Measurements from ENCODE around the gene COX4I1.

The COX4I1 gene

DNA sequence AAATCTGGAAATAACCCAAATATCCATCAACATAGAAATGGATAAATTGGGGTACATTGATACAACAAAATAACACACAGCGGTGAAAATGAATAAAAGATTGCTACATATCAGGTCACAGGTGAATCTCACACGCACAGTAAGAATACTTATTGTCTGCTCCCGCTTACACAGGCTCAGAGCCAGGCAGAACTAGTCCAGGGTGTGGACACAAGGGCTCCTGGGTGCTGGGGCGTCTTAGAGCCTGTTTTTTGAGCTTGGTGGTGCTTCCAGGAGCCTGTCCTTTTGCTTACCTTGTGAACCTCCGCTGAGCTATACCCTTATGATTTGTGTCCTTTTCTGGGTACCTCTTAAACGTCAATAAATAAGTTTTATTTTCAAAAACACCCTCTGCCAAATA, 28.8 kb upstream of the COX4I1 start:
- no peaks in the 10 kb centered on the region for H3K9me3 ChIP-seq (ENCODE audit: low read length)
- H3K27ac ChIP-seq (ENCODE audit: low read depth, low read length): no peak overlapping the region
- H3K4me1 ChIP-seq (ENCODE audit: insufficient read depth, low read length): no peaks in the 10 kb centered on the region
- no peak overlapping the region for H3K4me3 ChIP-seq (ENCODE audit: low read depth in 1 of 2, low read length in 2 of 2)
- no peaks in the 10 kb centered on the region for H3K27me3 ChIP-seq (ENCODE audit: control insufficient read depth in 1 of 2, insufficient read depth in 2 of 2, low read length in 2 of 2)
- no peak overlapping the region for H3K9ac ChIP-seq (ENCODE audit: low read length)
- H3K36me3 ChIP-seq (ENCODE audit: insufficient read depth, low read length): no peaks in the 10 kb centered on the region

DNA sequence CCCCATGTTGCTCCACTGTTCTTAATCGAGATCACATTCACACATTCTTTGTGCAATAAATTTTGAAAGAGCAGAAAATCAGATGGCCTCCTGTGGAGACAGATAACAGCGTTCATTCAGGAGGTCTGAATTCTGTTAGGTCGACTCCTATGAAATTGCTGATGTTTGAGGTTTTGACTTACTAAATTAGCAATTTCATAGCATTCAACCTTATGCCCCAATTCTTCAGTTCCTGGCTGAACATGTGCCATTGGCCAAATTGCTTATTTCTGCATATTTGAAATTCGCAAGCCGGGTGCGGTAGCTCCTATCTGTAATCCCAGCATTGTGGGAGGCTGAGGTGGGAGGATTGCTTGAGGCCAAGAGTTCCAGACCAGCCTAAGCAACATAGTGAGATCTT, 26.5 kb upstream of the COX4I1 start:
- Histone ChIP-seq H3K36me3 (ENCODE audit: insufficient read depth, low read length) (no peaks in the 10 kb centered on the region), H3K4me1 (ENCODE audit: insufficient read depth, low read length) (no peaks in the 10 kb centered on the region), H3K9me3 (ENCODE audit: low read length) (no peaks in the 10 kb centered on the region), H3K9ac (ENCODE audit: low read length) (no peak overlapping the region), H3K27me3 (ENCODE audit: control insufficient read depth in 1 of 2, insufficient read depth in 2 of 2, low read length in 2 of 2) (no peaks in the 10 kb centered on the region), H3K4me3 (ENCODE audit: low read depth in 1 of 2, low read length in 2 of 2) (no peak overlapping the region), H3K27ac (ENCODE audit: low read depth, low read length) (no peak overlapping the region)

GRCh38 chr16:85774136-85774535, 25.4 kb upstream of the COX4I1 start:
- H3K27ac ChIP-seq (ENCODE audit: low read depth, low read length): no peak overlapping the region
- no peak overlapping the region for H3K9ac ChIP-seq (ENCODE audit: low read length)
- peaks cover 5% of the 10 kb centered on the region for H3K36me3 ChIP-seq (ENCODE audit: insufficient read depth, low read length)
- H3K9me3 ChIP-seq (ENCODE audit: low read length): no peaks in the 10 kb centered on the region
- H3K4me3 ChIP-seq (ENCODE audit: low read depth in 1 of 2, low read length in 2 of 2): no peak overlapping the region
- H3K4me1 ChIP-seq (ENCODE audit: insufficient read depth, low read length): no peaks in the 10 kb centered on the region
- no peaks in the 10 kb centered on the region for H3K27me3 ChIP-seq (ENCODE audit: control insufficient read depth in 1 of 2, insufficient read depth in 2 of 2, low read length in 2 of 2)

GRCh38 chr16:85774811-85775210, 24.7 kb upstream of the COX4I1 start:
- H3K9ac ChIP-seq (ENCODE audit: low read length): no peak overlapping the region
- H3K36me3 ChIP-seq (ENCODE audit: insufficient read depth, low read length): peaks cover 12% of the 10 kb centered on the region
- H3K4me1 ChIP-seq (ENCODE audit: insufficient read depth, low read length): no peaks in the 10 kb centered on the region
- H3K27ac ChIP-seq (ENCODE audit: low read depth, low read length): no peak overlapping the region
- no peaks in the 10 kb centered on the region for H3K9me3 ChIP-seq (ENCODE audit: low read length)
- no peak overlapping the region for H3K4me3 ChIP-seq (ENCODE audit: low read depth in 1 of 2, low read length in 2 of 2)
- H3K27me3 ChIP-seq (ENCODE audit: control insufficient read depth in 1 of 2, insufficient read depth in 2 of 2, low read length in 2 of 2): no peaks in the 10 kb centered on the region

DNA sequence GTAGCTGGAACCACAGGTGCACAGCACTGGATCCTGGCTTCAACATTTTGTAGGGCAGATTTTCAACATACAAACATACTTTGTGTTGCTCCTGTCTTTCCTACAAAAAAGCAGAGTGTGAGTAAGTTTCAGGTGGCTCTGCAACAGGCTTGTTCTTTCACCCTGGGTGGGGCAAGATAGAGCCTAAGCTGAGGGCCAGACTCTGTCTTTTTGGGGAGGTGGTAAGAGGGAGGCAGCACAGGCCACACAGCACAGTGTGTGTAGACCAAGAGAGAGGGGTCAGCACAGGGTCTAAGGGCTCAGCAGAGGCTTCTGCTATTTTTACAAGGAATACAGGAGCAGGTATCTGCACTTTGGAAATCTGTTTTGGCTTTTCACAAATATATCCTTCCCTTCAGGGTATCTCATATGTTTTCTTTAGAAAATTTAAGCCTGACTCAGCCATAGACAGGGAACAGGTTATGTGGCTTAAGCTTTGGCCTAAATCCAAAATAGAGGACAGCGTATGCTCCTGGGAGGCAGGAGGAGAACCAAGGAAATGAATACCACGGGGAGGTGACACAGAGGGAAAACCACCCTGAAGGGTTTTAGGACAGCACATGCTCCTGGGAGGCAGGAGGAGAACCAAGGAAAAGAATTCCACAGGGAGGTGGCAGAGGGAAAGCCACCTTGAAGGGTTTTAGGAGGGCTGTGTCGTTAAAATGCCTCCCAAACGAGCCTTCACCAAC, 21.7 kb upstream of the COX4I1 start:
- H3K9ac ChIP-seq (ENCODE audit: low read length): no peak overlapping the region
- no peak overlapping the region for H3K4me3 ChIP-seq (ENCODE audit: low read depth in 1 of 2, low read length in 2 of 2)
- no peak overlapping the region for H3K27ac ChIP-seq (ENCODE audit: low read depth, low read length)
- H3K4me1 ChIP-seq (ENCODE audit: insufficient read depth, low read length): peaks cover 11% of the 10 kb centered on the region
- H3K9me3 ChIP-seq (ENCODE audit: low read length): no peaks in the 10 kb centered on the region
- peaks cover 26% of the 10 kb centered on the region for H3K36me3 ChIP-seq (ENCODE audit: insufficient read depth, low read length)
- H3K27me3 ChIP-seq (ENCODE audit: control insufficient read depth in 1 of 2, insufficient read depth in 2 of 2, low read length in 2 of 2): no peaks in the 10 kb centered on the region

DNA sequence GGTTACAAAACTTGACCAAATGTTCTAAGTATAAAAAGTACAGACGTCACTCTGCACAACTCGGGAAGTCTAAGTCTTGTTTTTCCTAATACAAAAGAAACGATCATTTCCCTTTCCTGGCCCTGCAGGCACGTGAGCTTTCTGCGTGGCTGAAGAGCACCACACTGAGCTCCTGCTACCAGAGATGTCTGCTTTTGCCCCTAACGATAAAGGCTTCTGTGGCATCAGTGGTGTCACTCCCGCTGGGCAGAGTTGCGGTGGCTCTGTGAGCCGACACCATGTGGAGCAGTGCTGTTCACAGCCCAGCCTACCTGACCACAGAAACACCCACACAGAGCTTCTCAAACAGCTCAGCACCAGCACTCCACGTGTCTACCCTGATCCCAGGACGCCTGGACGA, 20.6 kb upstream of the COX4I1 start:
- no peaks in the 10 kb centered on the region for H3K27me3 ChIP-seq (ENCODE audit: control insufficient read depth in 1 of 2, insufficient read depth in 2 of 2, low read length in 2 of 2)
- H3K4me1 ChIP-seq (ENCODE audit: insufficient read depth, low read length): peaks cover 12% of the 10 kb centered on the region
- H3K9ac ChIP-seq (ENCODE audit: low read length): no peak overlapping the region
- H3K27ac ChIP-seq (ENCODE audit: low read depth, low read length): no peak overlapping the region
- H3K4me3 ChIP-seq (ENCODE audit: low read depth in 1 of 2, low read length in 2 of 2): no peak overlapping the region
- H3K36me3 ChIP-seq (ENCODE audit: insufficient read depth, low read length): peaks cover 26% of the 10 kb centered on the region
- H3K9me3 ChIP-seq (ENCODE audit: low read length): no peaks in the 10 kb centered on the region

GRCh38 chr16:85780281-85780680, 19.2 kb upstream of the COX4I1 start:
- peaks cover 12% of the 10 kb centered on the region for H3K4me1 ChIP-seq (ENCODE audit: insufficient read depth, low read length)
- H3K27me3 ChIP-seq (ENCODE audit: control insufficient read depth in 1 of 2, insufficient read depth in 2 of 2, low read length in 2 of 2): no peaks in the 10 kb centered on the region
- H3K27ac ChIP-seq (ENCODE audit: low read depth, low read length): no peak overlapping the region
- peaks cover 26% of the 10 kb centered on the region for H3K36me3 ChIP-seq (ENCODE audit: insufficient read depth, low read length)
- H3K9ac ChIP-seq (ENCODE audit: low read length): no peak overlapping the region
- no peak overlapping the region for H3K4me3 ChIP-seq (ENCODE audit: low read depth in 1 of 2, low read length in 2 of 2)
- H3K9me3 ChIP-seq (ENCODE audit: low read length): no peaks in the 10 kb centered on the region

GRCh38 chr16:85781156-85781555, 18.3 kb upstream of the COX4I1 start:
- Histone ChIP-seq H3K9me3 (ENCODE audit: low read length) (no peaks in the 10 kb centered on the region), H3K36me3 (ENCODE audit: insufficient read depth, low read length) (peaks cover 33% of the 10 kb centered on the region), H3K9ac (ENCODE audit: low read length) (no peak overlapping the region), H3K4me1 (ENCODE audit: insufficient read depth, low read length) (peaks cover 12% of the 10 kb centered on the region), H3K27me3 (ENCODE audit: control insufficient read depth in 1 of 2, insufficient read depth in 2 of 2, low read length in 2 of 2) (no peaks in the 10 kb centered on the region), H3K4me3 (ENCODE audit: low read depth in 1 of 2, low read length in 2 of 2) (no peak overlapping the region), H3K27ac (ENCODE audit: low read depth, low read length) (no peak overlapping the region)

GRCh38 chr16:85781695-85782370, 17.7 kb upstream of the COX4I1 start:
- H3K4me1 ChIP-seq (ENCODE audit: insufficient read depth, low read length): peaks cover 12% of the 10 kb centered on the region
- H3K9ac ChIP-seq (ENCODE audit: low read length): no peak overlapping the region
- no peaks in the 10 kb centered on the region for H3K9me3 ChIP-seq (ENCODE audit: low read length)
- H3K27me3 ChIP-seq (ENCODE audit: control insufficient read depth in 1 of 2, insufficient read depth in 2 of 2, low read length in 2 of 2): no peaks in the 10 kb centered on the region
- no peak overlapping the region for H3K4me3 ChIP-seq (ENCODE audit: low read depth in 1 of 2, low read length in 2 of 2)
- peak overlapping the region; percentile 34 for H3K27ac ChIP-seq (ENCODE audit: low read depth, low read length)
- H3K36me3 ChIP-seq (ENCODE audit: insufficient read depth, low read length): peaks cover 40% of the 10 kb centered on the region

GRCh38 chr16:85782451-85782850, 17.0 kb upstream of the COX4I1 start:
- Histone ChIP-seq H3K4me3 (ENCODE audit: low read depth in 1 of 2, low read length in 2 of 2) (no peak overlapping the region), H3K36me3 (ENCODE audit: insufficient read depth, low read length) (peaks cover 46% of the 10 kb centered on the region), H3K9me3 (ENCODE audit: low read length) (no peaks in the 10 kb centered on the region), H3K27me3 (ENCODE audit: control insufficient read depth in 1 of 2, insufficient read depth in 2 of 2, low read length in 2 of 2) (no peaks in the 10 kb centered on the region), H3K4me1 (ENCODE audit: insufficient read depth, low read length) (peaks cover 12% of the 10 kb centered on the region), H3K27ac (ENCODE audit: low read depth, low read length) (peak overlapping the region; percentile 34), H3K9ac (ENCODE audit: low read length) (no peak overlapping the region)

DNA sequence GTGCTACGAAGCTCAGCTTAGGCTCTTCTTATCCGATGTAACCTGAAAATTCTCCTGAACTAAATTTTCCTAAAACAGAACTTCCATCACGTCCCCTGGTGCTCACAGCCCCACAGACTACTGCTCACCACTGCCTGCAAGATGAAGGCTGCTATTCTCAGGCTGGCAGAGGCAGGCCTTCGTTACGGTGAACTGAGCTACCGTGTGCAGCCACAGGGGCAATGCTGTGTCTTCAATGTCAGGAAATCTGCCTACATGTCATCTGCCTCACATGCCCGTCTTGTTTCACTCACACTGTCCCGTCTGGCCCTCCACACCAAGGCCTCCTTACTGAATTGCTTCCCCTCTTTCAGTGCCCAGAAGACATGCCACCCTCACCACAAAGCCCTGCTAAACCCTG, 16.1 kb upstream of the COX4I1 start:
- H3K36me3 ChIP-seq (ENCODE audit: insufficient read depth, low read length): peaks cover 56% of the 10 kb centered on the region
- no peak overlapping the region for H3K9ac ChIP-seq (ENCODE audit: low read length)
- no peaks in the 10 kb centered on the region for H3K9me3 ChIP-seq (ENCODE audit: low read length)
- no peak overlapping the region for H3K27ac ChIP-seq (ENCODE audit: low read depth, low read length)
- peaks cover 12% of the 10 kb centered on the region for H3K4me1 ChIP-seq (ENCODE audit: insufficient read depth, low read length)
- no peaks in the 10 kb centered on the region for H3K27me3 ChIP-seq (ENCODE audit: control insufficient read depth in 1 of 2, insufficient read depth in 2 of 2, low read length in 2 of 2)
- no peak overlapping the region for H3K4me3 ChIP-seq (ENCODE audit: low read depth in 1 of 2, low read length in 2 of 2)

GRCh38 chr16:85784813-85785212, 14.7 kb upstream of the COX4I1 start:
- Histone ChIP-seq H3K36me3 (ENCODE audit: insufficient read depth, low read length) (peaks cover 45% of the 10 kb centered on the region), H3K27me3 (ENCODE audit: control insufficient read depth in 1 of 2, insufficient read depth in 2 of 2, low read length in 2 of 2) (no peaks in the 10 kb centered on the region), H3K4me3 (ENCODE audit: low read depth in 1 of 2, low read length in 2 of 2) (no peak overlapping the region), H3K27ac (ENCODE audit: low read depth, low read length) (no peak overlapping the region), H3K9me3 (ENCODE audit: low read length) (no peaks in the 10 kb centered on the region), H3K4me1 (ENCODE audit: insufficient read depth, low read length) (peaks cover 12% of the 10 kb centered on the region), H3K9ac (ENCODE audit: low read length) (no peak overlapping the region)
